ENCODE results near the gene PITPNM1. TPM values are rescaled to one million over a fixed set of nuclear protein-coding genes. Genes with fewer than 3 reads are reported as not detected.

PITPNM1 gene
- total RNA-seq, 2 experiments from 2014 or later = 124 to 133 TPM

- H3K36me3 Mint-ChIP-seq = peaks cover 22% of the 10 kb centered on the region
- peak; percentile 50 for ATAC-seq
- CTCF ChIA-PET = interaction anchor here (0.6 to 3.3 kb wide), 20 partner anchors 17 to 160 kb away, joined by 3 to 23 read pairs (median 3); partner anchors contain the start of genes CABP4, PPP1CA, PTPRCAP and RAD9A
- peak overlapping the region; percentile 92 for H3K4me3 Mint-ChIP-seq
- H3K27me3 Mint-ChIP-seq = peaks cover 2% of the 10 kb centered on the region
- peaks cover 51% of the 10 kb centered on the region for H3K4me1 Mint-ChIP-seq
- DNase-seq = peak; percentile 93
- no peaks in the 10 kb centered on the region for H3K9me3 Mint-ChIP-seq (ENCODE audit: low read depth)
- H3K27ac Mint-ChIP-seq = peak overlapping the region; percentile 94
These were observed 638 bp upstream of the PITPNM1 start for GRCh38 chr11:67505605-67506396.

GRCh38 chr11:67504005-67504949 is 886 bp downstream of the PITPNM1 start:
- H3K27ac Mint-ChIP-seq = peak overlapping the region; percentile 84
- H3K27me3 Mint-ChIP-seq = no peaks in the 10 kb centered on the region
- DNase-seq (peak; percentile 58), ATAC-seq (no peak)
- peaks cover 50% of the 10 kb centered on the region for H3K4me1 Mint-ChIP-seq
- CTCF ChIA-PET = interaction anchor here (0.6 to 3.3 kb wide), 9 partner anchors 17 to 142 kb away, joined by 3 to 23 read pairs (median 4); partner anchors contain the start of genes PPP1CA, PTPRCAP, RAD9A and TBC1D10C
- no peaks in the 10 kb centered on the region for H3K9me3 Mint-ChIP-seq (ENCODE audit: low read depth)
- peaks cover 32% of the 10 kb centered on the region for H3K36me3 Mint-ChIP-seq
- peak overlapping the region; percentile 92 for H3K4me3 Mint-ChIP-seq

DNA sequence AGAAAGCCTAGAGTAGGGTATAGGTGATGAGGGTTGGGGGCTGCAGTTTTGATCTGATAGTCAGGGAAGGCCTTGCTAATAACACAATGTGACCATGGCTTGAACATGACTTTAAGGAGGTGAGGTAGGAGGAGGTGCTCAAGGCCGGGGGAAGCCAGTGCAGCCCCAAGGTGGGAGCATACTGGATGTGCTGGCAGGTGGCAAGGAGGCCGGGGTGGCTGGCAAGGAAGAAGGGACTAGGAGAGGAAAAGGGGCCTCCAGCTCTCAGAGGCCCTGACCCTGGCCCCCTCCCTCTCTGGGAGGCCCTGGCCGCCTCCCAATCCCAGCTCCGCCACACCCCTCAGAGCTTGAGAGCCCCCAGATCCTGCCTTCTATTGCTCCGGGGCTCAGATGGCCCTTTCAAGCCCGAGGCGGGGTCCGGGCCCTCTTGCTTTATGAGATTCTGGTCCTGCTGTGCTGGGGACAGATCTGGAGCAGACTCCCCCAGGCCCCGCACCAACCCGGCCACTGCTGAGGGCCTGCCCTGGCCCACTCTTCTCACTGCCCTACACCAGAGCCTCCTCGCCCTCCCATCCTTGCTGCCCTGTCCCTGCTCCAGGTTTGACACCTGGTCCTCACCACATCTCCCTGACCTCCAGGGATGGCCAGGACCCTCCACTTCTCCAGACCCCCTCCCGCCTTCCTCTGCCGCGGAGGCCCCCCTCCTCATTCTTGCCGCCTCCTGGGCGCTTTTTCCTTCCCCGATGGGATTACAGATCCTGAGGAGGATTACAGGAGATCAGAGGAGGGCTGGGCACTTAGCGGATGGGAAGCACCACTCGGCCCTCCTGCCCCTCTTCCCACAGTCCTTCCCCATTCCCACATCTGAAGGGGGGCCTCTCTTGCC is 1.8 kb downstream of the PITPNM1 start:
- peak overlapping the region; percentile 57 for H3K4me3 Mint-ChIP-seq
- H3K9me3 Mint-ChIP-seq (ENCODE audit: low read depth) = no peaks in the 10 kb centered on the region
- DNase-seq (no peak), ATAC-seq (no peak)
- no peak overlapping the region for H3K27ac Mint-ChIP-seq
- H3K27me3 Mint-ChIP-seq = no peaks in the 10 kb centered on the region
- peaks cover 42% of the 10 kb centered on the region for H3K4me1 Mint-ChIP-seq
- CTCF ChIA-PET = interaction anchor here (2.1 to 3.3 kb wide), 2 partner anchors 19 to 100 kb away, joined by 4 to 23 read pairs; partner anchors contain the start of genes PPP1CA and TBC1D10C
- peaks cover 33% of the 10 kb centered on the region for H3K36me3 Mint-ChIP-seq

DNA sequence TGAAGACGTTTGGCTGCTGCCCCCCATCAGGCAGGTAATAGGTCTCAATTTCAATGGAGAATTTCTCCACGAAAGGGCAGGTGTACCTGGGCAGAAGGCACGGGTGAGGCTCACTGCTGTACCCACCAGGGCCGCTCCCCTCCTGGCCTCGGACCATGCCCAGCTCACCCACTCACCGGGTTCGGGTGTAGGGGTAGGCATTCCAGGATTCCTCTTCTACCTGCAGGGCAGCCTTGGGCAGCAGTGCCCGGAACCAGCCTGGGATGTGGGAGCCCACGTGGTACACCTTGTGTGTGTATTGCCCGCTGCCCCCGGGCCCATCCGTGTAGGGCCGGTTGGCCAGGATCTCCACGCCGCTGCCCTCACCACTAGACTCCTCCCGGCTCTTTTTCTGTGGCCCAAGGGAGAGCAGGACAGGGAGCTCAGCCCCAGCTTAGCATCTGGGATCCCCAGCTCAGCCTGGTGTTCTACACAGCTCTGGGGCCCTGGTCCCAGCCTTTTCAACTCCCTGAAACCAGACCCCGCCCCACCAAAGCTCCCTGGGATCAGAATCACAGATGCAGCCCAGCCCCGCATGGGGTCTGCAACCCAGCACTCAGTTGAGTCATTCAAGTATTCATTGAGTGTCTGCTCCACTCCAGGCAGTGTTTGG is 2.7 kb downstream of the PITPNM1 start:
- Mint-ChIP-seq H3K27ac (no peak overlapping the region), H3K4me1 (peaks cover 40% of the 10 kb centered on the region), H3K9me3 (ENCODE audit: low read depth) (no peaks in the 10 kb centered on the region), H3K27me3 (no peaks in the 10 kb centered on the region), H3K4me3 (peak overlapping the region; percentile 34), H3K36me3 (peaks cover 35% of the 10 kb centered on the region)
- DNase-seq (no peak), ATAC-seq (no peak)
- CTCF ChIA-PET = interaction anchor here (1.0 to 2.1 kb wide), 3 partner anchors 13 to 127 kb away, joined by 3 to 4 read pairs (median 3); no protein-coding TSS in a partner anchor

DNA sequence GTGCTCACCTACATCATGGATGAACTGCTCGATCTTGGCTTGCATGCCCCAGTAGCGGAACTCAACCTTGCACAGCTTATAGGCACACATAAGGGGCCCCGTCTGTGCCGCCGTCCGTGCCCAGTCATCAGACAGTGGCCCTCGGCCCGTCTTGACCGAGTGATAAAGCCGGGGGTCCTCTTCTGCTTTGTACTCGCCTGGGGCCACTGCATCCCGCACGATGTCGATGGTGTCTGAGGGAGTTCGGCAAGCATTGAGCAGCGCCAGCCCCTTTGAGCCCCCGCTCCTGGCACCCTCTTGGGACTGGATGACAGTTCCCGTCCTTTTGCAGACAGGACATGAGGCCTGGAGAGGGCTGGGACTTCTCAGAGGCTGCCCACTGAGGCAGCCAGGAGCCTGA is 3.3 kb downstream of the PITPNM1 start:
- no peak for ATAC-seq
- DNase-seq = no peak
- Mint-ChIP-seq H3K27ac (no peak overlapping the region), H3K36me3 (peaks cover 32% of the 10 kb centered on the region), H3K9me3 (ENCODE audit: low read depth) (no peaks in the 10 kb centered on the region), H3K27me3 (no peaks in the 10 kb centered on the region), H3K4me3 (no peak overlapping the region), H3K4me1 (peaks cover 34% of the 10 kb centered on the region)
- CTCF ChIA-PET = interaction anchor here (1.0 to 2.1 kb wide), 3 partner anchors 13 to 127 kb away, joined by 3 to 4 read pairs (median 3); no protein-coding TSS in a partner anchor

DNA sequence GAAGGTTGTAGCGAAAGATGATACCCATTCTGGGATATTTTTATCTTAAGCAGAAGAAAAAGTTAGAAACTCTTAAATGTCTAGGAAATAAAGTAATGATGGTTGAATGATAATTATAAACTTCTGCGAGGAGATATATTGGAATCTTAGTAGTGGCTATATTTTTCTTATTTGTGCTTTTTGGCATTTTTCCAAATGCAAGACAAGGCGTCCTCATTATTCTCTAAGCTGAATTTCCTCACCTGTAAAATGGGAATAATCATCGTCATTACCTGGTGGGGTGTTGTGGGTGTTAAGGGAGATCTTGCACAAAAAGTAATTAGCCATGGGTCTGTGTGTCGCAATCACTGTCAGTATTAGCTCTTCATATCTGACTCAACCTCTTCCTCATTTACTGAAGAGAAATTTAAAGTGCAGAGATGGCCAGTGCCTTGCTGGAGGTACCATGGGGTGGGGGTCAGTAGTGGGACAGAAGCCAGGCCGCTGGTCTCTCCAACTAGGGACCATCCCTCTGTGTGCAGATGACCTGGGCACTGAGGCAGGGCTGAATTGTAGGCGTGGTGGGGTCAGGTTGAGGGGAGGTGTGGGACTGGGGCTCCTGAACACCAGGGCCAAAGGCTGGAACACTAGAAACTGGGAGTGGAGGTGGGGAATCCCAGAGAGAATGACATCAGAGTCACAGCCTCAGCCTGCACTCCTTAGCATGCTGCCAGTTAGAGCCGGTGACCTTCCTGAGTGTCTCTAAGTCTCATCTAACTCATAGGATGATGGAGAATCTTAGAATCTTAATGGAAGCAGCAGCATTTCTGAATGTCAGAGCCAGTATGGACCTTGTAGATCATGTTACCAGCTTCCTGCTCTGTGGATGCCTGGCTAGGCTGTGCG is 4.1 kb downstream of the PITPNM1 start:
- no peak for DNase-seq
- Mint-ChIP-seq H3K27ac (no peak overlapping the region), H3K27me3 (no peaks in the 10 kb centered on the region), H3K4me1 (peaks cover 26% of the 10 kb centered on the region), H3K9me3 (ENCODE audit: low read depth) (no peaks in the 10 kb centered on the region), H3K36me3 (peaks cover 27% of the 10 kb centered on the region), H3K4me3 (no peak overlapping the region)
- no peak for ATAC-seq
- CTCF ChIA-PET = interaction anchor here (1.2 to 2.1 kb wide), 2 partner anchors 12 to 17 kb away, joined by 3 to 4 read pairs; no protein-coding TSS in a partner anchor

GRCh38 chr11:67500484-67500821 is 4.7 kb downstream of the PITPNM1 start:
- H3K36me3 Mint-ChIP-seq = peaks cover 27% of the 10 kb centered on the region
- DNase-seq = no peak
- no peak for ATAC-seq
- H3K9me3 Mint-ChIP-seq (ENCODE audit: low read depth) = no peaks in the 10 kb centered on the region
- CTCF ChIA-PET = no interaction called here
- H3K27me3 Mint-ChIP-seq = no peaks in the 10 kb centered on the region
- H3K4me3 Mint-ChIP-seq = no peak overlapping the region
- H3K27ac Mint-ChIP-seq = no peak overlapping the region
- H3K4me1 Mint-ChIP-seq = peaks cover 20% of the 10 kb centered on the region

- no peak overlapping the region for H3K27ac Mint-ChIP-seq
- H3K36me3 Mint-ChIP-seq = peaks cover 27% of the 10 kb centered on the region
- ATAC-seq = no peak
- no peak overlapping the region for H3K4me3 Mint-ChIP-seq
- DNase-seq = no peak
- CTCF ChIA-PET = no interaction called here
- H3K4me1 Mint-ChIP-seq = peaks cover 19% of the 10 kb centered on the region
- H3K27me3 Mint-ChIP-seq = no peaks in the 10 kb centered on the region
- no peaks in the 10 kb centered on the region for H3K9me3 Mint-ChIP-seq (ENCODE audit: low read depth)
These were observed 5.2 kb downstream of the PITPNM1 start for GRCh38 chr11:67499808-67500483.

- Mint-ChIP-seq H3K27me3 (no peaks in the 10 kb centered on the region), H3K9me3 (ENCODE audit: low read depth) (no peaks in the 10 kb centered on the region), H3K36me3 (peaks cover 27% of the 10 kb centered on the region), H3K4me1 (peaks cover 15% of the 10 kb centered on the region), H3K27ac (no peak overlapping the region), H3K4me3 (no peak overlapping the region)
- CTCF ChIA-PET = no interaction called here
- DNase-seq = no peak
- ATAC-seq = no peak
These were observed 6.6 kb downstream of the PITPNM1 start for GRCh38 chr11:67498544-67498972.

DNA sequence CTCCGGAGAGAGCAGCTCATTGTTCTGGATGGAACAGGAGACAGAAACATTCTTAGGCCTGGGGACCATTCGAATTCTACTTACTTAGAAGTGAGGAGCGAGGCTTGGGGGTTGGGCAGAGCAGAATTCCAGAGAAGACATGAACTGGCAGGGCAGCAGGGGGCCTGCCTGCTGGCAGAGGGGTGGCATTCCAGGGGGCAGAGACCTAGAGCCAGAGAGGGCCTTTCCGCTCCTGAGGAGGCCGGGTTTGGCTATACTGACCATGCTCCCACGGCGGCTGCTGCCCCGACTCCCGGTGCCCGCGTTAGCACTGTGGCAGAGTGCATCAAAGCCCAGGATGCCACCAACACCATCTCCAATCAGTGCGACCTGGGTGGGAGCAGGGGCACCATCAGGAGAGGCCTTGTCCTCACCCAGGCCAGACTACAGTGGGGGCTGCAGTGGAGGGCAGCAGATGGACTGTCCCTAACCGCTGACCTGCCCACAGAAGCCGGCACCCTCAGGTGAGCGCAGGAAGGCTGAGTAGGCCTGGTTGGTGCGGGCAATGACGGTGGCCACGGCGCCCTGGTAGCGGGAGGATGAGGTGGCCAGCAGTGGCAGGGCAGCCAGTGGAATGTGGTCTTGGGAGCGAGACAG is 7.4 kb downstream of the PITPNM1 start:
- Mint-ChIP-seq H3K36me3 (peaks cover 23% of the 10 kb centered on the region), H3K4me3 (no peak overlapping the region), H3K27ac (no peak overlapping the region), H3K27me3 (no peaks in the 10 kb centered on the region), H3K9me3 (ENCODE audit: low read depth) (no peaks in the 10 kb centered on the region), H3K4me1 (peaks cover 10% of the 10 kb centered on the region)
- CTCF ChIA-PET = no interaction called here
- ATAC-seq (no peak), DNase-seq (no peak)

DNA sequence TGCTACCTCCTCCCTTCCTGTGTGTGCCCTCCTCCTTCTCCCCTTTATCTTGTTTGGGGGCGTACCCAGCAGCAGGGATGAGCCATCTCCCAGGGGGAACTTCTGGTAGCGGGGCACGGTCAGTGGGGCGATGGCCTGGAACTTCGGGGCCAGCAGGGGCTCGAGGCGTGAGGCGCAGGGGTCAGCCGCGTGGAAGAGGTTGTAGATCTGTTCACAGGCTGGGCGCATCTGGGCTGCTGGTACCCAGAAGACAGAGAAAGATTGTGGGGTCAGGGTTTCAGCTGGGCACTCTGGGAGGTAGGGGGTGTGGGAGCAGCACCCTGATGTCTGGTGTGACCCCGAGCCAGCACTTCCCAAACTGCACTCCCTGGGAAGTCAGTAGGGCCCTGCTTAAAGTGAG is 9.1 kb downstream of the PITPNM1 start:
- Mint-ChIP-seq H3K36me3 (peaks cover 18% of the 10 kb centered on the region), H3K27ac (no peak overlapping the region), H3K27me3 (no peaks in the 10 kb centered on the region), H3K9me3 (ENCODE audit: low read depth) (no peaks in the 10 kb centered on the region), H3K4me1 (peaks cover 6% of the 10 kb centered on the region), H3K4me3 (no peak overlapping the region)
- no peak for DNase-seq
- no peak for ATAC-seq
- CTCF ChIA-PET = no interaction called here
